HepG2 (cell line): ENCODE measurements around the gene WWC2. TPM values are rescaled to one million over a fixed set of nuclear protein-coding genes. Genes with fewer than 3 reads are reported as not detected.

ENCODE experiments used
- ATAC-seq: fragments of 200-7000 bp; cut with Tn5 transposase; 3 replicates; pipeline ENCODE4 v1.9.1; 2020; ENCODE audit warnings: mild to moderate bottlenecking, moderate library complexity
- BruUV-seq: library from RNA; stranded (reverse); fragments of 400-500 nt; replicated peaks from 2 replicates; lab custom pipeline; 2021; lab: Mats Ljungman, UMichigan
- CTCF ChIA-PET: fragments of 300-600 bp; formaldehyde crosslinking; extraction: SDS; loops from one replicate; lab custom pipeline; 2021; ENCODE audit warnings: low total read pairs, inconsistent platforms, low intra/inter-chr PET ratio; lab: Yijun Ruan, JAX
- POLR2A ChIA-PET: fragments of 350-600 bp; sonication (Branson Sonifier 250); formaldehyde crosslinking; loops from one replicate; lab custom pipeline; 2020; ENCODE audit warnings: antibody characterized with exemption, inconsistent platforms; lab: Yijun Ruan, JAX
- DNase-seq: peaks from one replicate; pipeline ENCODE4 v3.0.0-alpha.2; 2015; ENCODE audit warnings: low spot score
- FAIRE-seq: peaks from 3 replicates; lab custom pipeline; 2011; peaks lifted over from hg19 to GRCh38; lab: Jason Lieb, UNC
- H2AFZ ChIP-seq: one replicate; pipeline ENCODE4 v1.6.1; 2011; ENCODE audit warnings: low read length, inconsistent platforms
- H3K27ac ChIP-seq: fragments of 300-600 bp; 3 replicates; pipeline ENCODE4 v1.8.0; 2011; ENCODE audit warnings: mixed run types, mild to moderate bottlenecking, mixed read lengths, low read length, inconsistent platforms; ENCODE audit not compliant: insufficient read depth; ENCODE audit errors: extremely low read length
- H3K27me3 ChIP-seq, 2 experiments: fragments of 200-600 bp in 1 of 2; 2 replicates in 1 of 2; 3 replicates in 1 of 2; pipeline versions ENCODE4 v1.6.0 to v1.8.0; 2011; ENCODE audit warnings: low read length in 2 of 2, mild to moderate bottlenecking in 2 of 2, moderate library complexity in 2 of 2, inconsistent platforms in 1 of 2; ENCODE audit not compliant: insufficient read depth in 2 of 2, control insufficient read depth in 1 of 2
- H3K36me3 ChIP-seq, 2 experiments: fragments of 200-600 bp in 1 of 2; replicated peaks in 1 of 2; 2 replicates in 1 of 2; 3 replicates in 1 of 2; pipeline versions ENCODE4 v1.5.1 to v1.8.0; 2011; ENCODE audit warnings: low read length in 2 of 2, inconsistent platforms in 1 of 2; ENCODE audit not compliant: insufficient read depth in 2 of 2, control insufficient read depth in 1 of 2
- H3K4me1 ChIP-seq: 2 replicates; pipeline ENCODE4 v1.5.1; 2012; ENCODE audit warnings: low read length, inconsistent platforms; ENCODE audit not compliant: insufficient read depth
- H3K4me2 ChIP-seq: 2 replicates; pipeline ENCODE4 v1.6.0; 2011; ENCODE audit warnings: low read depth, low read length, inconsistent platforms
- H3K4me3 ChIP-seq, 3 experiments: fragments of 200-600 bp in 1 of 3; sonication (generic), shearing (Covaris generic) in 1 of 3; replicated peaks in 1 of 3; 2 replicates each; pipeline ENCODE4 v1.5.1; 2011 to 2016; ENCODE audit warnings: low read length in 3 of 3, inconsistent platforms in 2 of 3, low read depth in 2 of 3, mild to moderate bottlenecking in 2 of 3, control low read depth in 1 of 3, mixed read lengths in 1 of 3; ENCODE audit not compliant: insufficient read depth in 1 of 3
- H3K79me2 ChIP-seq: one replicate; pipeline ENCODE4 v1.6.1; 2011; ENCODE audit warnings: low read length, inconsistent platforms; ENCODE audit not compliant: insufficient read depth
- H3K9ac ChIP-seq: 2 replicates; pipeline ENCODE4 v1.6.0; 2011; ENCODE audit warnings: mild to moderate bottlenecking, low read depth, low read length, inconsistent platforms; ENCODE audit not compliant: insufficient read depth
- H3K9me3 ChIP-seq: 2 replicates; pipeline ENCODE4 v1.5.1; 2012; ENCODE audit warnings: mild to moderate bottlenecking, low read length
- H4K20me1 ChIP-seq: 2 replicates; pipeline ENCODE4 v1.6.0; 2011; ENCODE audit warnings: inconsistent platforms, mild to moderate bottlenecking, low read length, moderate library complexity; ENCODE audit not compliant: insufficient read depth
- CHCHD3 ChIP-seq: sonication (generic); formaldehyde crosslinking; IDR thresholded peaks from 2 replicates; pipeline ENCODE4 v1.8.0; 2022; ENCODE audit warnings: mild to moderate bottlenecking, missing genetic modification reagents, moderate library complexity
- IRX3 ChIP-seq: sonication (generic); formaldehyde crosslinking; IDR thresholded peaks from 2 replicates; pipeline ENCODE4 v1.8.1; 2023; ENCODE audit warnings: mild to moderate bottlenecking, low read depth, missing genetic modification reagents, borderline replicate concordance
- KDM5B ChIP-seq: sonication (generic); formaldehyde crosslinking; IDR thresholded peaks from 2 replicates; pipeline ENCODE4 v1.4.0; 2020; ENCODE audit warnings: missing genetic modification reagents, mild to moderate bottlenecking, borderline replicate concordance
- MAFK ChIP-seq, 2 experiments: IDR thresholded peaks in 1 of 2; conservative IDR thresholded peaks in 1 of 2; 2 replicates each; pipeline ENCODE4 v1.6.1; 2011; ENCODE audit warnings: improper control_type of control experiment in 2 of 2, low read length in 2 of 2
- MAX ChIP-seq: IDR thresholded peaks from 2 replicates; pipeline ENCODE4 v1.6.1; 2012; ENCODE audit warnings: inconsistent platforms
- SIN3A ChIP-seq: IDR thresholded peaks from 2 replicates; pipeline ENCODE4 v1.6.1; 2011; ENCODE audit warnings: low read depth, mild to moderate bottlenecking, control low read depth, low read length, borderline replicate concordance
- SRF ChIP-seq: IDR thresholded peaks from 2 replicates; pipeline ENCODE4 v1.6.1; 2011; ENCODE audit warnings: mild to moderate bottlenecking, low read depth, low read length, moderate library complexity
- TCF7L2 ChIP-seq: IDR thresholded peaks from 2 replicates; pipeline ENCODE4 v1.6.1; 2011; ENCODE audit warnings: mild to moderate bottlenecking, low read depth, low read length, moderate library complexity
- ZMYM3 ChIP-seq: sonication (generic); formaldehyde crosslinking; IDR thresholded peaks from 2 replicates; pipeline ENCODE4 v1.5.1; 2020; ENCODE audit warnings: mild to moderate bottlenecking, missing genetic modification reagents
- ZNF263 ChIP-seq: sonication (generic); formaldehyde crosslinking; IDR thresholded peaks from 2 replicates; pipeline ENCODE4 v1.4.0; 2020; ENCODE audit warnings: missing genetic modification reagents
- ZNF552 ChIP-seq: sonication (generic); formaldehyde crosslinking; IDR thresholded peaks from 2 replicates; pipeline ENCODE4 v1.9.0; 2022; ENCODE audit warnings: missing genetic modification reagents, mild to moderate bottlenecking, borderline replicate concordance
- WGBS: methylation state at CpG from one replicate; pipeline ENCODE4 v1.1.6; 2017; ENCODE audit warnings: low lambda C conversion rate; 5-methylcytosine and 5-hydroxymethylcytosine counted together
- in situ Hi-C: cut with HindIII; loops from 2 replicates; pipeline ENCODE4 v1.10.0; 2017; ENCODE audit warnings: low pct_unique_long_range_greater_than_20kb; ENCODE audit not compliant: extremely low pct_ligation_motif_present
- intact Hi-C: fragments of 100-400 bp; cut with micrococcal nuclease; formaldehyde crosslinking; loops from one replicate; pipeline ENCODE4 v1.10.0; 2022; ENCODE audit not compliant: unreplicated experiment
- polyA plus RNA-seq, 8 experiments: library from polyadenylated mRNA; depleted of rRNA in 3 of 8; stranded (reverse) in 7 of 8; unstranded in 1 of 8; fragments of >200 nt; fragmentation: Illumina TruSeq in 4 of 8; extraction: Trizol in 4 of 8; gene quantifications; 2 replicates each; pipeline versions ENCODE4 v1.2.1 to v1.2.3, GENCODE V29; 2011 to 2016; ENCODE audit warnings: low read depth in 4 of 8, missing spikeins in 1 of 8, mixed read lengths in 1 of 8; ENCODE audit not compliant: insufficient read depth in 1 of 8
- total RNA-seq, 5 experiments: library from RNA; depleted of rRNA; stranded (reverse); fragments of >200 nt; fragmentation: Illumina TruSeq; extraction: Trizol; gene quantifications; 2 replicates each; pipeline ENCODE4 v1.2.3, GENCODE V29; 2016; ENCODE audit warnings: low read depth in 1 of 5

Gene WWC2
- total and polyA plus RNA-seq, 2 of the 13 experiments (the other 11 are each of a cell fraction or from before 2014, with no cell fraction given) = 40.0 to 50.1 TPM

- no TSS peak for BruUV-seq
- H3K4me1 ChIP-seq = peaks cover 7% of the 10 kb centered on the region; the same call in 1 of the 2 replicates
- TF ChIP-seq MAFK (conservative IDR thresholded peaks at IDR 0.05 in 1 of 2, IDR thresholded peaks at IDR 0.05 in 1 of 2; ENCODE audit: low read length in 2 of 2) = no peak
- TF ChIP-seq IRX3 (CRISPR knock-in tag) = no peak
- no peak for TF ChIP-seq SRF
- TF ChIP-seq CHCHD3 (CRISPR knock-in tag) = no peak
- TF ChIP-seq ZNF263 (CRISPR knock-in tag) = no peak
- TF ChIP-seq ZMYM3 (CRISPR knock-in tag) = no peak
- no peak for TF ChIP-seq TCF7L2
- no peak for TF ChIP-seq SIN3A
- TF ChIP-seq KDM5B = no peak
- TF ChIP-seq MAX = no peak
- no peak for TF ChIP-seq ZNF552 (CRISPR knock-in tag)
- TF ChIP-seq, all 625 proteins: peak for 0
- Histone ChIP-seq H3K27me3 (no peaks in the 10 kb centered on the region), H3K4me2 (no peak overlapping the region), H3K36me3 (peaks cover 11 to 24% of the 10 kb centered on the region in 2 experiments), H2AFZ (no peak overlapping the region), H4K20me1 (0 out of 2 replicates have a peak, but pooled peaks cover 7% of the 10 kb centered on the region), H3K27ac (no peak overlapping the region), H3K9ac (no peak overlapping the region), H3K4me3 (no peak overlapping the region), H3K79me2 (peaks cover 50% of the 10 kb centered on the region), H3K9me3 (no peaks in the 10 kb centered on the region)
- no peak for ATAC-seq
- DNase-seq = no peak
- CTCF ChIA-PET = no interaction called here
- intact Hi-C loops (no loop called here), in situ Hi-C loops (no loop called here)
- no peak for FAIRE-seq
- POLR2A ChIA-PET = no interaction called here
- whole genome bisulfite sequencing = 92% methylated on average over 4 of the region's 4 CpGs
These were observed 102.3 kb downstream of the WWC2 start for GRCh38 chr4:183201331-183201730.
